Glutamatergic neuron (in vitro differentiated cells): ENCODE results near the gene MMS19. TPM values are rescaled to one million over a fixed set of nuclear protein-coding genes. Genes with fewer than 3 reads are reported as not detected.

Experiments used
- DNase-seq: peaks from one replicate; pipeline ENCODE4 v3.0.0; 2022
- H3K27ac Mint-ChIP-seq: one replicate; pipeline ENCODE4 v1.8.0; 2020; ENCODE audit warnings: mild to moderate bottlenecking, mixed read lengths, inconsistent platforms; ENCODE audit not compliant: unreplicated experiment
- H3K27me3 Mint-ChIP-seq: one replicate; pipeline ENCODE4 v1.8.0; 2020; ENCODE audit warnings: mild to moderate bottlenecking, moderate library complexity, mixed read lengths, inconsistent platforms; ENCODE audit not compliant: unreplicated experiment
- H3K36me3 Mint-ChIP-seq: one replicate; pipeline ENCODE4 v1.8.0; 2020; ENCODE audit warnings: mild to moderate bottlenecking, mixed read lengths, inconsistent platforms; ENCODE audit not compliant: unreplicated experiment
- H3K4me1 Mint-ChIP-seq: one replicate; pipeline ENCODE4 v1.8.0; 2020; ENCODE audit warnings: mild to moderate bottlenecking, low read depth, mixed read lengths, inconsistent platforms; ENCODE audit not compliant: unreplicated experiment
- H3K4me3 Mint-ChIP-seq: one replicate; pipeline ENCODE4 v1.8.0; 2020; ENCODE audit warnings: mild to moderate bottlenecking, mixed read lengths, inconsistent platforms; ENCODE audit not compliant: unreplicated experiment
- H3K9me3 Mint-ChIP-seq: one replicate; pipeline ENCODE4 v1.8.0; 2020; ENCODE audit warnings: mild to moderate bottlenecking, moderate library complexity, mixed read lengths, inconsistent platforms; ENCODE audit not compliant: unreplicated experiment
- total RNA-seq: library from RNA; stranded (reverse); fragmentation: NEBNext Ultra II Directional; extraction: Animal tissue kit (Norgen Biotek cat#: 25700); gene quantifications from one replicate; pipeline ENCODE4 v1.2.1, GENCODE V29; 2021; ENCODE audit not compliant: unreplicated experiment
- TF ChIP-seq, protein P1 (sequence below): fragments of 200-600 bp; sonication (generic); IDR thresholded peaks from one replicate; pipeline ENCODE4 v1.5.0; 2021; ENCODE audit not compliant: partially characterized antibody, unreplicated experiment

Gene MMS19
- total RNA-seq, 1 donor from 2014 or later: 139 TPM

- no peak for DNase-seq
- Mint-ChIP-seq H3K27me3 (peaks cover 2% of the 10 kb centered on the region), H3K4me1 (peaks cover 31% of the 10 kb centered on the region), H3K27ac (peak overlapping the region; percentile 9), H3K36me3 (no peaks in the 10 kb centered on the region), H3K9me3 (peaks cover 7% of the 10 kb centered on the region), H3K4me3 (peak overlapping the region; percentile 4)
- TF ChIP-seq, protein P1, sequence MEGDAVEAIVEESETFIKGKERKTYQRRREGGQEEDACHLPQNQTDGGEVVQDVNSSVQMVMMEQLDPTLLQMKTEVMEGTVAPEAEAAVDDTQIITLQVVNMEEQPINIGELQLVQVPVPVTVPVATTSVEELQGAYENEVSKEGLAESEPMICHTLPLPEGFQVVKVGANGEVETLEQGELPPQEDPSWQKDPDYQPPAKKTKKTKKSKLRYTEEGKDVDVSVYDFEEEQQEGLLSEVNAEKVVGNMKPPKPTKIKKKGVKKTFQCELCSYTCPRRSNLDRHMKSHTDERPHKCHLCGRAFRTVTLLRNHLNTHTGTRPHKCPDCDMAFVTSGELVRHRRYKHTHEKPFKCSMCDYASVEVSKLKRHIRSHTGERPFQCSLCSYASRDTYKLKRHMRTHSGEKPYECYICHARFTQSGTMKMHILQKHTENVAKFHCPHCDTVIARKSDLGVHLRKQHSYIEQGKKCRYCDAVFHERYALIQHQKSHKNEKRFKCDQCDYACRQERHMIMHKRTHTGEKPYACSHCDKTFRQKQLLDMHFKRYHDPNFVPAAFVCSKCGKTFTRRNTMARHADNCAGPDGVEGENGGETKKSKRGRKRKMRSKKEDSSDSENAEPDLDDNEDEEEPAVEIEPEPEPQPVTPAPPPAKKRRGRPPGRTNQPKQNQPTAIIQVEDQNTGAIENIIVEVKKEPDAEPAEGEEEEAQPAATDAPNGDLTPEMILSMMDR: no peak
Measured at GRCh38 chr10:97519342-97519741, 21.1 kb upstream of the MMS19 start.

- peaks cover 2% of the 10 kb centered on the region for H3K27me3 Mint-ChIP-seq
- peaks cover 7% of the 10 kb centered on the region for H3K9me3 Mint-ChIP-seq
- H3K36me3 Mint-ChIP-seq: no peaks in the 10 kb centered on the region
- peaks cover 29% of the 10 kb centered on the region for H3K4me1 Mint-ChIP-seq
- no peak for DNase-seq
- TF ChIP-seq, protein P1: no peak
- peak overlapping the region; percentile 12 for H3K4me3 Mint-ChIP-seq
- peak overlapping the region; percentile 77 for H3K27ac Mint-ChIP-seq
Measured at GRCh38 chr10:97518301-97519043, 20.2 kb upstream of the MMS19 start.

DNA sequence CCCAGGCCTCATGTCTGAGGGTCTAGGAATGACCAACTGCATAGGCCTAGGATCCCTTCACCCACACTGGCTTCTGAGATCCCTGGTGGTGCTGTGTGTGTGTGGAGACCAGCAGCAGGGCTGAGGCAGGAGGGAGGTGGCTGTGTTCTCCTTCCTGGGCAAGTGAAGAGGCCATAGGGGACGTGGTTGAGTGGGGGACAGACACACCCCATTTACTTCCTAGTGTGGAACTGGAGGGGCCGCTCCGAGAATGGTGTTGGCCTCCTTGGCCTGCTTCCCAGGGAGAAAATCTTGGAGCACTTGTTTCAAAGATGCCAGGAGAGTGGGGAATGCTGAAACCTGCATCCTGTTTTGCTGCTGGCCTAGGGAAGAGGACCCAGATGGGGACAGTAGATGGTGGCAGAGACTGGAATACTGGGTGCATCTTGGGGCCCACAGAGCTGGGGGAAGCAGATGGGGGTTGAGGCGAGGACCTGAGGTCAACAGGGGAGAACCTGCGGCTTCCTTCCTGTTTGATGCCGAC, 19.6 kb upstream of the MMS19 start:
- TF ChIP-seq, protein P1: no peak
- no peak for DNase-seq
- peaks cover 9% of the 10 kb centered on the region for H3K9me3 Mint-ChIP-seq
- H3K27me3 Mint-ChIP-seq: peaks cover 2% of the 10 kb centered on the region
- no peaks in the 10 kb centered on the region for H3K36me3 Mint-ChIP-seq
- no peak overlapping the region for H3K4me3 Mint-ChIP-seq
- H3K27ac Mint-ChIP-seq: peak overlapping the region; percentile 77
- peaks cover 32% of the 10 kb centered on the region for H3K4me1 Mint-ChIP-seq

- Mint-ChIP-seq H3K27ac (peak overlapping the region; percentile 46), H3K4me1 (peaks cover 32% of the 10 kb centered on the region), H3K9me3 (peaks cover 9% of the 10 kb centered on the region), H3K27me3 (peaks cover 2% of the 10 kb centered on the region), H3K4me3 (no peak overlapping the region), H3K36me3 (no peaks in the 10 kb centered on the region)
- TF ChIP-seq, protein P1: no peak
- no peak for DNase-seq
Measured at GRCh38 chr10:97517096-97517750, 19.0 kb upstream of the MMS19 start.
